ENCODE measurements around the gene SYT14. TPM values are rescaled to one million over a fixed set of nuclear protein-coding genes. Genes with fewer than 3 reads are reported as not detected.

The SYT14 gene
- total and polyA plus RNA-seq, 3 donors from 2014 or later: 3.4 to 11.3 (median 10.8) TPM

GRCh38 chr1:210087058-210087457, 149.0 kb downstream of the SYT14 start:
- Histone ChIP-seq H3K27me3 (no peaks in the 10 kb centered on the region), H3K36me3 (ENCODE audit: low read depth, missing control alignments) (no peaks in the 10 kb centered on the region), H3K4me1 (no peaks in the 10 kb centered on the region), H3K4me3 (no peak overlapping the region), H3K9me3 (no peaks in the 10 kb centered on the region), H3K27ac (no peak overlapping the region)
- intact Hi-C loops (cut with DNase I; ENCODE audit: low total_unique reads): no loop called here
- WGBS, 2 donors: 83 to 91% methylated on average over 6 of the region's 6 CpGs
- TF ChIP-seq POLR2A (IDR thresholded peaks at IDR 0.05): no peak
- TF ChIP-seq, protein P1, sequence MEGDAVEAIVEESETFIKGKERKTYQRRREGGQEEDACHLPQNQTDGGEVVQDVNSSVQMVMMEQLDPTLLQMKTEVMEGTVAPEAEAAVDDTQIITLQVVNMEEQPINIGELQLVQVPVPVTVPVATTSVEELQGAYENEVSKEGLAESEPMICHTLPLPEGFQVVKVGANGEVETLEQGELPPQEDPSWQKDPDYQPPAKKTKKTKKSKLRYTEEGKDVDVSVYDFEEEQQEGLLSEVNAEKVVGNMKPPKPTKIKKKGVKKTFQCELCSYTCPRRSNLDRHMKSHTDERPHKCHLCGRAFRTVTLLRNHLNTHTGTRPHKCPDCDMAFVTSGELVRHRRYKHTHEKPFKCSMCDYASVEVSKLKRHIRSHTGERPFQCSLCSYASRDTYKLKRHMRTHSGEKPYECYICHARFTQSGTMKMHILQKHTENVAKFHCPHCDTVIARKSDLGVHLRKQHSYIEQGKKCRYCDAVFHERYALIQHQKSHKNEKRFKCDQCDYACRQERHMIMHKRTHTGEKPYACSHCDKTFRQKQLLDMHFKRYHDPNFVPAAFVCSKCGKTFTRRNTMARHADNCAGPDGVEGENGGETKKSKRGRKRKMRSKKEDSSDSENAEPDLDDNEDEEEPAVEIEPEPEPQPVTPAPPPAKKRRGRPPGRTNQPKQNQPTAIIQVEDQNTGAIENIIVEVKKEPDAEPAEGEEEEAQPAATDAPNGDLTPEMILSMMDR (IDR thresholded peaks at IDR 0.05): no peak
- no peak for DNase-seq

DNA sequence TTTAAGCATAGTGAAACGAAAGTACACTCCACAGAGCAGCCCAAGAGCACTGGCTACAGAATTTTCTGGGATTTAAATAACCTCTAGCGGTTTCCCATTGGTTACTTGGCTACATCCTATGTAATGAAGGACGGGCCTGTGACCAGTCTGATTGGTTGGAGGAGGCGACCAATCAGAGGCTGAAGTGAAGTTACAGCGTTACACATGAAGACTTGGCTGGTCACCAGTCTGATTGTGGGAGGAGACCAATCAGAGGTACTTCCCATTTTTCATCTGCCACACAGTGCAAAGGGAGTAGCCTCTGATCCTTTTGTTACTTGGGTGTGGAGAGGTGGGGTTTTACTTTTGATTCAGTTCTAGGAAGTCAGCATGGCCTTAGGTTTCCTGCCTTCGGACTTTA, 151.8 kb downstream of the SYT14 start:
- Histone ChIP-seq H3K27me3 (no peaks in the 10 kb centered on the region), H3K9me3 (no peaks in the 10 kb centered on the region), H3K36me3 (ENCODE audit: low read depth, missing control alignments) (no peaks in the 10 kb centered on the region), H3K4me1 (no peaks in the 10 kb centered on the region), H3K4me3 (no peak overlapping the region), H3K27ac (no peak overlapping the region)
- TF ChIP-seq POLR2A (IDR thresholded peaks at IDR 0.05): no peak
- TF ChIP-seq, protein P1 (IDR thresholded peaks at IDR 0.05): no peak
- peak; percentile 48 for DNase-seq
- intact Hi-C loops (cut with DNase I; ENCODE audit: low total_unique reads): no loop called here
- WGBS, 2 donors: 78 to 81% methylated on average over 6 of the region's 6 CpGs

GRCh38 chr1:210092366-210092765, 154.3 kb downstream of the SYT14 start:
- H3K9me3 ChIP-seq: no peaks in the 10 kb centered on the region
- TF ChIP-seq POLR2A (IDR thresholded peaks at IDR 0.05): no peak
- TF ChIP-seq, protein P1 (IDR thresholded peaks at IDR 0.05): no peak
- DNase-seq: no peak
- 92 to 95% methylated on average over 3 of the region's 3 CpGs for WGBS, 2 donors
- no peak overlapping the region for H3K27ac ChIP-seq
- no peaks in the 10 kb centered on the region for H3K36me3 ChIP-seq (ENCODE audit: low read depth, missing control alignments)
- H3K4me1 ChIP-seq: no peaks in the 10 kb centered on the region
- intact Hi-C loops (cut with DNase I; ENCODE audit: low total_unique reads): no loop called here
- H3K4me3 ChIP-seq: no peak overlapping the region
- H3K27me3 ChIP-seq: no peaks in the 10 kb centered on the region

- H3K27me3 ChIP-seq: no peaks in the 10 kb centered on the region
- TF ChIP-seq, protein P1 (IDR thresholded peaks at IDR 0.05): no peak
- no peak for TF ChIP-seq POLR2A (IDR thresholded peaks at IDR 0.05)
- H3K27ac ChIP-seq: no peak overlapping the region
- no peak for DNase-seq
- H3K4me3 ChIP-seq: no peak overlapping the region
- no peaks in the 10 kb centered on the region for H3K4me1 ChIP-seq
- intact Hi-C loops (cut with DNase I; ENCODE audit: low total_unique reads): no loop called here
- 85 to 90% methylated on average over 3 of the region's 3 CpGs for WGBS, 2 donors
- H3K36me3 ChIP-seq (ENCODE audit: low read depth, missing control alignments): no peaks in the 10 kb centered on the region
- no peaks in the 10 kb centered on the region for H3K9me3 ChIP-seq
These were observed 155.4 kb downstream of the SYT14 start for GRCh38 chr1:210093461-210093860.

- Histone ChIP-seq H3K36me3 (ENCODE audit: low read depth, missing control alignments) (no peaks in the 10 kb centered on the region), H3K4me3 (no peak overlapping the region), H3K27me3 (no peaks in the 10 kb centered on the region), H3K27ac (no peak overlapping the region), H3K4me1 (no peaks in the 10 kb centered on the region), H3K9me3 (no peaks in the 10 kb centered on the region)
- WGBS, 2 donors: 63 to 82% methylated on average over 3 of the region's 3 CpGs
- intact Hi-C loops (cut with DNase I; ENCODE audit: low total_unique reads): no loop called here
- TF ChIP-seq, protein P1 (IDR thresholded peaks at IDR 0.05): no peak
- TF ChIP-seq POLR2A (IDR thresholded peaks at IDR 0.05): no peak
- no peak for DNase-seq
These were observed 160.3 kb downstream of the SYT14 start for GRCh38 chr1:210098356-210098755.
